ENCODE data around the gene OR2Z1. TPM values are rescaled to one million over a fixed set of nuclear protein-coding genes. Genes with fewer than 3 reads are reported as not detected.

OR2Z1 gene
- total RNA-seq, 1 experiment from 2014 or later, result not detected

DNA sequence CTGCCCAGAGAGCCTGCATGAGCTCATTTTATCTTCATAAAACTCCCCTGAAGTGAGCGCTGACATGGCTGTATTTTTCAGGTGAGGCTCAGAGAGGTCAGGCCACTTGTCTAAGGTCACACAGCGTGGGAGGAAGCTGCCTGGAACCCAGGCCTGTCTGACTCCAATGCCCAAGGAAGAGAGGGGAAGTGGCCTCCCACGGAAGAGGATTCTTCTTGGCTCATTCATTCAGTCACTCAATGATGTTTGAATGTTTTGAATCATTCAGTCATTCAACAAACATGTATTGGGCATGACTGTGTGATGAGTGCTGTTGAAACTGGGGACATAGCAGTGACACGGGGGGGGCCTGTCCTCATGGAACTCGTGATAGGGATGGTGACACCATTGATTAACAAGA is 34.9 kb upstream of the OR2Z1 start:
- no peak for DNase-seq (ENCODE audit: low spot score)

DNA sequence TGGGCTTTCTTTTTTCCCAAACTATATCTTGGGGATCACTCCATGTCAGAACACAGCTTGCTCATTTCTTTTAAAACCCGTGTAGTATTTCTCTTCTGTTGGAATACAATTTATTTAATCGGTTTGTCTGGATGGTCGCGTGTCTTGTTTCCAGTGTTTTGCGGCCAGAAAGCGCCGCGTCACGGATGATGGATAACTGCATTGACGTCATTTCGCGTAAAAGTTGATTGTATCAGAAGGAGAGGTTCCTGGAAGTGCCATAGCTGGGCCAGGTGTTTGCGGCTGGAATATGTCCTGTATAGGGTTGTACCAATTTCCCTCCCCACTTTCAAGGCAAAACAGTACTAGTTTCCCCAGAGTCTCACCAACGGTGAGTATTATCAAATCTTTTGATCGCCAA is 32.5 kb upstream of the OR2Z1 start:
- TF ChIP-seq, protein P1, sequence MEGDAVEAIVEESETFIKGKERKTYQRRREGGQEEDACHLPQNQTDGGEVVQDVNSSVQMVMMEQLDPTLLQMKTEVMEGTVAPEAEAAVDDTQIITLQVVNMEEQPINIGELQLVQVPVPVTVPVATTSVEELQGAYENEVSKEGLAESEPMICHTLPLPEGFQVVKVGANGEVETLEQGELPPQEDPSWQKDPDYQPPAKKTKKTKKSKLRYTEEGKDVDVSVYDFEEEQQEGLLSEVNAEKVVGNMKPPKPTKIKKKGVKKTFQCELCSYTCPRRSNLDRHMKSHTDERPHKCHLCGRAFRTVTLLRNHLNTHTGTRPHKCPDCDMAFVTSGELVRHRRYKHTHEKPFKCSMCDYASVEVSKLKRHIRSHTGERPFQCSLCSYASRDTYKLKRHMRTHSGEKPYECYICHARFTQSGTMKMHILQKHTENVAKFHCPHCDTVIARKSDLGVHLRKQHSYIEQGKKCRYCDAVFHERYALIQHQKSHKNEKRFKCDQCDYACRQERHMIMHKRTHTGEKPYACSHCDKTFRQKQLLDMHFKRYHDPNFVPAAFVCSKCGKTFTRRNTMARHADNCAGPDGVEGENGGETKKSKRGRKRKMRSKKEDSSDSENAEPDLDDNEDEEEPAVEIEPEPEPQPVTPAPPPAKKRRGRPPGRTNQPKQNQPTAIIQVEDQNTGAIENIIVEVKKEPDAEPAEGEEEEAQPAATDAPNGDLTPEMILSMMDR (conservative IDR thresholded peaks at IDR 0.05; ENCODE audit: low read depth, low read length), result no peak
- TF ChIP-seq EZH2 (IDR thresholded peaks at IDR 0.05; ENCODE audit: borderline replicate concordance, low read depth, low read length, poor library complexity, severe bottlenecking), result no peak
- BruUV-seq (replicated peaks), result no TSS peak
- POLR2A ChIA-PET (ENCODE audit: low non-redundant PET), result no interaction called here
- no peaks in the 10 kb centered on the region for H3K36me3 ChIP-seq (ENCODE audit: insufficient read depth, low read length, poor library complexity, severe bottlenecking)
- CTCF ChIA-PET, result no interaction called here
- H3K4me3 ChIP-seq (ENCODE audit: low read depth, low read length, poor library complexity, severe bottlenecking), result no peak overlapping the region
- intact Hi-C loops (cut with micrococcal nuclease; ENCODE audit: unreplicated experiment), result no loop called here
- no peak for DNase-seq (ENCODE audit: low spot score)
- no peaks in the 10 kb centered on the region for H3K4me1 ChIP-seq (ENCODE audit: insufficient read depth, low read length, poor library complexity, severe bottlenecking)
- no peaks in the 10 kb centered on the region for H3K9me3 ChIP-seq (ENCODE audit: low read depth, low read length, poor library complexity, severe bottlenecking)
- no peaks in the 10 kb centered on the region for H3K27me3 ChIP-seq (replicated peaks; ENCODE audit: insufficient read depth, low read depth, low read length, poor library complexity)
- H3K27ac ChIP-seq (ENCODE audit: low read depth, low read length, poor library complexity, severe bottlenecking), result no peak overlapping the region

More for the DNA sequence above, 34.9 kb upstream of the OR2Z1 start:
- no peaks in the 10 kb centered on the region for H3K9me3 ChIP-seq (ENCODE audit: low read depth, low read length, poor library complexity, severe bottlenecking)
- TF ChIP-seq EZH2 (IDR thresholded peaks at IDR 0.05; ENCODE audit: borderline replicate concordance, low read depth, low read length, poor library complexity, severe bottlenecking), result no peak
- TF ChIP-seq, protein P1 (conservative IDR thresholded peaks at IDR 0.05; ENCODE audit: low read depth, low read length), result no peak
- intact Hi-C loops (cut with micrococcal nuclease; ENCODE audit: unreplicated experiment), result no loop called here
- BruUV-seq (replicated peaks), result no TSS peak
- no peak overlapping the region for H3K4me3 ChIP-seq (ENCODE audit: low read depth, low read length, poor library complexity, severe bottlenecking)
- H3K27ac ChIP-seq (ENCODE audit: low read depth, low read length, poor library complexity, severe bottlenecking), result no peak overlapping the region
- H3K4me1 ChIP-seq (ENCODE audit: insufficient read depth, low read length, poor library complexity, severe bottlenecking), result no peaks in the 10 kb centered on the region
- no peaks in the 10 kb centered on the region for H3K36me3 ChIP-seq (ENCODE audit: insufficient read depth, low read length, poor library complexity, severe bottlenecking)
- CTCF ChIA-PET, result no interaction called here
- no peaks in the 10 kb centered on the region for H3K27me3 ChIP-seq (replicated peaks; ENCODE audit: insufficient read depth, low read depth, low read length, poor library complexity)
- POLR2A ChIA-PET (ENCODE audit: low non-redundant PET), result no interaction called here

DNA sequence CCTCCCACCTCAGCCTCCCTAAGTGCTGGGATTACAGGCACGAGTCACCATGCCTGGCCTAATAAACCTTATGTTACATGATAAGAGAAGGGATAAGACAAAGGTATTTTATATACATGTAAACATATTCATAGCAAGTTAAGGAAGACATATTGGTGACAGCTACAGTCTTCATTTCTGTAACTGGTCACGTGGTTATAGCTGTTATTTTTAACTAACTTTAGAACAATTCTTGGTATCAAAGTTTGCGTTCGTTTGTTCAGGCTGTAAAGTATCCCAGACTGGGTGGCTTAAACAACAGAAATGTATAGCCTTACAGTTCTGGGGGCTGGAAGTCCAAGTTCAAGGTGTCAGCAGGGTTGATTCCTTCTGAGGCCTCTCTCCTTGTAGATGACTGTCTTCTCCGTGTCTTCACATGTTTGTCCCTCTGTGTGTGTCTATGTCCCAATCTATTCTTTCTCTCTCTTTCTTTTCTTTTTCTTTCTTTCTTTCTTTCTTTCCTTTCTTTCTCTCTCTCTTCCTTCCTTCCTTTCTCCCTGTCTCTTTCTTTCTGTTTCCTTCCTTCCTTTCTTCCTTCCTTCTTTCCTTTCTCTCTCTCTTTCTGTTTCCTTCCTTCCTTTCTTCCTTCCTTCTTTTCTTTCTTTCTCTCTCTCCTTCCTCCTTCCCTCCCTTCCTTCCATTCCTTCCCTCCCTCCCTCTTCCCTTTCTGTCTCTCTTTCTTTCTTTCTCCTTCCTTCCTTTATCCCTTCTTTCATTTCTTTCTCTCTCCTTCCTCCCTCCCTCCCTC is 30.5 kb upstream of the OR2Z1 start:
- no TSS peak for BruUV-seq (replicated peaks)
- Histone ChIP-seq H3K4me1 (ENCODE audit: insufficient read depth, low read length, poor library complexity, severe bottlenecking) (no peaks in the 10 kb centered on the region), H3K9me3 (ENCODE audit: low read depth, low read length, poor library complexity, severe bottlenecking) (no peaks in the 10 kb centered on the region), H3K4me3 (ENCODE audit: low read depth, low read length, poor library complexity, severe bottlenecking) (no peak overlapping the region), H3K27ac (ENCODE audit: low read depth, low read length, poor library complexity, severe bottlenecking) (no peak overlapping the region), H3K27me3 (replicated peaks; ENCODE audit: insufficient read depth, low read depth, low read length, poor library complexity) (no peaks in the 10 kb centered on the region), H3K36me3 (ENCODE audit: insufficient read depth, low read length, poor library complexity, severe bottlenecking) (no peaks in the 10 kb centered on the region)
- intact Hi-C loops (cut with micrococcal nuclease; ENCODE audit: unreplicated experiment), result no loop called here
- POLR2A ChIA-PET (ENCODE audit: low non-redundant PET), result no interaction called here
- TF ChIP-seq EZH2 (IDR thresholded peaks at IDR 0.05; ENCODE audit: borderline replicate concordance, low read depth, low read length, poor library complexity, severe bottlenecking), result no peak
- TF ChIP-seq, protein P1 (conservative IDR thresholded peaks at IDR 0.05; ENCODE audit: low read depth, low read length), result no peak
- no peak for DNase-seq (ENCODE audit: low spot score)
- CTCF ChIA-PET, result no interaction called here

All from A673 (cell line).